CD8-positive, alpha-beta memory T cell (primary cell): Measurements from ENCODE around the gene SSPN. TPM values are rescaled to one million over a fixed set of nuclear protein-coding genes. Genes with fewer than 3 reads are reported as not detected.

Experiments
- CTCF ChIA-PET: fragments of 350-600 bp; sonication (Branson Sonifier 250); formaldehyde crosslinking; loops from one replicate; lab custom pipeline; 2021; ENCODE audit warnings: antibody characterized with exemption; lab: Charles Lee
- POLR2A ChIA-PET: fragments of 350-600 bp; sonication (Branson Sonifier 250); formaldehyde crosslinking; loops from one replicate; lab custom pipeline; 2021; ENCODE audit warnings: antibody characterized with exemption; lab: Charles Lee
- DNase-seq, 5 donors: peaks; one replicate each; pipeline versions ENCODE4 v3.0.0 to v3.0.0-alpha.2; 2020 to 2022; ENCODE audit warnings: mixed read lengths in 1 of 5
- H3K27ac ChIP-seq: one replicate; pipeline ENCODE4 v1.7.0; 2013; ENCODE audit warnings: low read depth, mild to moderate bottlenecking, low read length, moderate library complexity
- H3K27me3 ChIP-seq: 2 replicates; pipeline ENCODE4 v1.7.0; 2013; ENCODE audit warnings: low read length, mild to moderate bottlenecking; ENCODE audit not compliant: insufficient read depth, poor library complexity, severe bottlenecking
- H3K36me3 ChIP-seq: 2 replicates; pipeline ENCODE4 v1.7.0; 2013; ENCODE audit warnings: mild to moderate bottlenecking, low read length, moderate library complexity; ENCODE audit not compliant: insufficient read depth
- H3K4me1 ChIP-seq: 2 replicates; pipeline ENCODE4 v1.7.0; 2013; ENCODE audit warnings: mild to moderate bottlenecking, low read length, moderate library complexity; ENCODE audit not compliant: insufficient read depth
- H3K4me3 ChIP-seq: 2 replicates; pipeline ENCODE4 v1.7.0; 2013; ENCODE audit warnings: mild to moderate bottlenecking, low read length
- H3K9me3 ChIP-seq: 2 replicates; pipeline ENCODE4 v1.7.0; 2013; ENCODE audit warnings: mild to moderate bottlenecking, low read length
- H3K27ac Mint-ChIP-seq, 8 donors: one replicate each; pipeline ENCODE4 v1.8.0; 2020 to 2021; ENCODE audit warnings: mixed read lengths in 8 of 8, mild to moderate bottlenecking in 6 of 8, inconsistent platforms in 3 of 8, moderate library complexity in 3 of 8
- H3K27me3 Mint-ChIP-seq, 2 donors: one replicate each; pipeline ENCODE4 v1.8.0; 2020 to 2021; ENCODE audit warnings: mixed read lengths in 2 of 2, mild to moderate bottlenecking in 1 of 2, moderate library complexity in 1 of 2
- H3K36me3 Mint-ChIP-seq, 3 donors: one replicate each; pipeline ENCODE4 v1.8.0; 2020 to 2021; ENCODE audit warnings: mixed read lengths in 3 of 3, inconsistent platforms in 1 of 3, mild to moderate bottlenecking in 1 of 3
- H3K4me1 Mint-ChIP-seq, 3 donors: one replicate each; pipeline ENCODE4 v1.8.0; 2020 to 2021; ENCODE audit warnings: mixed read lengths in 3 of 3, inconsistent platforms in 1 of 3, mild to moderate bottlenecking in 1 of 3
- H3K4me3 Mint-ChIP-seq, 7 donors: one replicate each; pipeline ENCODE4 v1.8.0; 2020 to 2021; ENCODE audit warnings: mixed read lengths in 7 of 7, mild to moderate bottlenecking in 6 of 7, moderate library complexity in 4 of 7, inconsistent platforms in 2 of 7
- H3K9me3 Mint-ChIP-seq, 5 donors: one replicate each; pipeline ENCODE4 v1.8.0; 2020 to 2022; ENCODE audit warnings: mixed read lengths in 5 of 5, mild to moderate bottlenecking in 3 of 5, moderate library complexity in 2 of 5, inconsistent platforms in 1 of 5
- polyA plus RNA-seq: library from polyadenylated mRNA; unstranded; fragments of 300-500 nt; fragmentation: Illumina TruSeq; gene quantifications from one replicate; pipeline ENCODE4 v1.2.3, GENCODE V29; 2021
- total RNA-seq, 2 experiments: library from RNA; stranded (reverse); gene quantifications; one replicate each; pipeline ENCODE4 v1.2.3, GENCODE V29; 2021

The SSPN gene
- total and polyA plus RNA-seq, 3 experiments from 2014 or later, result not detected

GRCh38 chr12:26292596-26292995 is 97.2 kb downstream of the SSPN start:
- Mint-ChIP-seq H3K4me3 (no peak overlapping the region), H3K36me3 (peaks cover 0 to 4% (median 0%) of the 10 kb centered on the region in 3 donors), H3K4me1 (no peaks in the 10 kb centered on the region), H3K27me3 (no peaks in the 10 kb centered on the region), H3K27ac (peak overlapping the region in 1 of 8 donors; percentile 26), H3K9me3 (no peaks in the 10 kb centered on the region)
- Histone ChIP-seq H3K4me1 (no peaks in the 10 kb centered on the region), H3K4me3 (no peak overlapping the region), H3K9me3 (no peaks in the 10 kb centered on the region), H3K36me3 (no peaks in the 10 kb centered on the region), H3K27ac (no peak overlapping the region), H3K27me3 (no peaks in the 10 kb centered on the region)
- DNase-seq, result no peak
- POLR2A ChIA-PET, result no interaction called here
- CTCF ChIA-PET, result no interaction called here

GRCh38 chr12:26293612-26294011 is 98.2 kb downstream of the SSPN start:
- H3K4me1 Mint-ChIP-seq, result peaks cover 5 to 8% (median 7%) of the 10 kb centered on the region in 3 donors
- DNase-seq, result no peak
- H3K4me1 ChIP-seq, result no peaks in the 10 kb centered on the region
- H3K9me3 ChIP-seq, result no peaks in the 10 kb centered on the region
- no peaks in the 10 kb centered on the region for H3K27me3 Mint-ChIP-seq
- H3K4me3 ChIP-seq, result no peak overlapping the region
- H3K9me3 Mint-ChIP-seq, result no peaks in the 10 kb centered on the region
- H3K4me3 Mint-ChIP-seq, result no peak overlapping the region
- no peaks in the 10 kb centered on the region for H3K36me3 ChIP-seq
- ChIA-PET POLR2A (no interaction called here), CTCF (no interaction called here)
- peaks cover 0 to 4% (median 0%) of the 10 kb centered on the region in 3 donors for H3K36me3 Mint-ChIP-seq
- no peak overlapping the region for H3K27ac Mint-ChIP-seq
- H3K27me3 ChIP-seq, result no peaks in the 10 kb centered on the region
- H3K27ac ChIP-seq, result no peak overlapping the region

GRCh38 chr12:26295001-26295400 is 99.6 kb downstream of the SSPN start:
- Mint-ChIP-seq H3K36me3 (peaks cover 0 to 4% (median 0%) of the 10 kb centered on the region in 3 donors), H3K4me1 (peaks cover 17 to 21% (median 20%) of the 10 kb centered on the region in 3 donors), H3K27me3 (no peaks in the 10 kb centered on the region), H3K4me3 (no peak overlapping the region), H3K27ac (no peak overlapping the region), H3K9me3 (no peaks in the 10 kb centered on the region)
- Histone ChIP-seq H3K36me3 (no peaks in the 10 kb centered on the region), H3K27ac (no peak overlapping the region), H3K27me3 (no peaks in the 10 kb centered on the region), H3K4me3 (no peak overlapping the region), H3K4me1 (no peaks in the 10 kb centered on the region), H3K9me3 (no peaks in the 10 kb centered on the region)
- POLR2A ChIA-PET, result no interaction called here
- CTCF ChIA-PET, result no interaction called here
- no peak for DNase-seq

GRCh38 chr12:26297396-26298070 is 102.2 kb downstream of the SSPN start:
- Mint-ChIP-seq H3K27ac (no peak overlapping the region), H3K36me3 (peaks cover 0 to 4% (median 2%) of the 10 kb centered on the region in 3 donors), H3K4me3 (peak overlapping the region in 1 of 7 donors; percentile 19), H3K4me1 (peaks cover 17 to 24% (median 20%) of the 10 kb centered on the region in 3 donors), H3K27me3 (no peaks in the 10 kb centered on the region), H3K9me3 (no peaks in the 10 kb centered on the region)
- DNase-seq, result no peak
- no peaks in the 10 kb centered on the region for H3K36me3 ChIP-seq
- H3K27me3 ChIP-seq, result no peaks in the 10 kb centered on the region
- no peak overlapping the region for H3K4me3 ChIP-seq
- H3K27ac ChIP-seq, result no peak overlapping the region
- ChIA-PET POLR2A (no interaction called here), CTCF (no interaction called here)
- H3K9me3 ChIP-seq, result no peaks in the 10 kb centered on the region
- no peaks in the 10 kb centered on the region for H3K4me1 ChIP-seq

GRCh38 chr12:26298785-26299621 is 103.6 kb downstream of the SSPN start:
- Mint-ChIP-seq H3K9me3 (no peaks in the 10 kb centered on the region), H3K27ac (peak overlapping the region in 5 of 8 donors; percentile 3 to 70 (median 45)), H3K36me3 (peaks cover 0 to 4% (median 2%) of the 10 kb centered on the region in 3 donors), H3K4me3 (peak overlapping the region; percentile 42 to 80 (median 63)), H3K4me1 (peaks cover 17 to 24% (median 20%) of the 10 kb centered on the region in 3 donors), H3K27me3 (peaks cover 0 to 5% of the 10 kb centered on the region in 2 donors)
- CTCF ChIA-PET, result interaction anchor here (0.9 kb wide), 1 partner anchor 13 kb away, joined by 4 read pairs; no protein-coding TSS in a partner anchor
- Histone ChIP-seq H3K9me3 (no peaks in the 10 kb centered on the region), H3K4me3 (peak overlapping the region; percentile 17), H3K27ac (no peak overlapping the region), H3K4me1 (no peaks in the 10 kb centered on the region), H3K36me3 (no peaks in the 10 kb centered on the region), H3K27me3 (no peaks in the 10 kb centered on the region)
- POLR2A ChIA-PET, result no interaction called here
- DNase-seq, result peak in 1 of 5 donors; percentile 3

- no peak overlapping the region for H3K4me3 ChIP-seq
Measured at GRCh38 chr12:26299751-26300150, 104.4 kb downstream of the SSPN start.

More at GRCh38 chr12:26299751-26300150, 104.4 kb downstream of the SSPN start:
- Mint-ChIP-seq H3K36me3 (peaks cover 0 to 4% (median 2%) of the 10 kb centered on the region in 3 donors), H3K27ac (peak overlapping the region in 4 of 8 donors; percentile 4 to 45 (median 10)), H3K4me1 (peaks cover 17 to 24% (median 20%) of the 10 kb centered on the region in 3 donors), H3K9me3 (no peaks in the 10 kb centered on the region), H3K27me3 (peaks cover 0 to 7% of the 10 kb centered on the region in 2 donors), H3K4me3 (peak overlapping the region; percentile 6 to 80 (median 63))
- no peak for DNase-seq
- ChIA-PET POLR2A (no interaction called here), CTCF (no interaction called here)
- Histone ChIP-seq H3K9me3 (no peaks in the 10 kb centered on the region), H3K4me1 (no peaks in the 10 kb centered on the region), H3K36me3 (no peaks in the 10 kb centered on the region), H3K27ac (no peak overlapping the region), H3K27me3 (no peaks in the 10 kb centered on the region)
